ENCODE results near the gene CDH20.

Gene CDH20

DNA sequence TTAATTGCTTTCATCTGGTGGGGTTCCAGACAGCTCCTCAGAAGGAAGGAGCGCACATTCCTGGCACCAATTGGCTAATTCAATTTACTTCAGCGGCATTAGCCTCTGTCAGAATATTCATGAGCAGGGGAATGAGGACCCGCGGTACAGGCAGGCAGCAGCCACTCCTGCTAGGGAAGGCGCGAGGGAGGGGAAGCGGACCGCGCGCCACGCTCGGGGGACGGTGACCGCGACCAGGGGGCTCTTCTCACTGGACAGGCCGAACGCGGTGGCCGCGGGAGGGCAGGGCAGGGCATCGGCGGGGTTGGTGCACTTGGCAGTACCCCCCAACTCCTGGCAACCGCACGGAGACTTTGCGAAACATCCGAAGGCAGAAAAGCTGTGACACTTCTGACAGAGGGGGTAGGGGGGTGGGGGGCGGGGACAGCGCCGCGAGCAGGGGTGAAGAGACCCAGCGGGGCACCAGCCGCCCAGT, at the start of gene CDH20:
Gene CDH20 (plus strand): TSS at position 160 of the 475 bp plus-strand sequence.
- DNase-seq (ENCODE audit: low read depth) = no peak
- no peak within 1 kb of the TSS for H3K4me3 ChIP-seq (ENCODE audit: low read depth, low read length)
- no peak for TF ChIP-seq MYC (IDR thresholded peaks at IDR 0.05; ENCODE audit: low read depth, low read length)
- TF ChIP-seq, protein P1, sequence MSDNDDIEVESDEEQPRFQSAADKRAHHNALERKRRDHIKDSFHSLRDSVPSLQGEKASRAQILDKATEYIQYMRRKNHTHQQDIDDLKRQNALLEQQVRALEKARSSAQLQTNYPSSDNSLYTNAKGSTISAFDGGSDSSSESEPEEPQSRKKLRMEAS (IDR thresholded peaks at IDR 0.05; ENCODE audit: low read depth, low read length) = no peak
- TF ChIP-seq POLR2A (IDR thresholded peaks at IDR 0.05; ENCODE audit: extremely low read depth, insufficient read length) = no peak
- TF ChIP-seq, protein P2, sequence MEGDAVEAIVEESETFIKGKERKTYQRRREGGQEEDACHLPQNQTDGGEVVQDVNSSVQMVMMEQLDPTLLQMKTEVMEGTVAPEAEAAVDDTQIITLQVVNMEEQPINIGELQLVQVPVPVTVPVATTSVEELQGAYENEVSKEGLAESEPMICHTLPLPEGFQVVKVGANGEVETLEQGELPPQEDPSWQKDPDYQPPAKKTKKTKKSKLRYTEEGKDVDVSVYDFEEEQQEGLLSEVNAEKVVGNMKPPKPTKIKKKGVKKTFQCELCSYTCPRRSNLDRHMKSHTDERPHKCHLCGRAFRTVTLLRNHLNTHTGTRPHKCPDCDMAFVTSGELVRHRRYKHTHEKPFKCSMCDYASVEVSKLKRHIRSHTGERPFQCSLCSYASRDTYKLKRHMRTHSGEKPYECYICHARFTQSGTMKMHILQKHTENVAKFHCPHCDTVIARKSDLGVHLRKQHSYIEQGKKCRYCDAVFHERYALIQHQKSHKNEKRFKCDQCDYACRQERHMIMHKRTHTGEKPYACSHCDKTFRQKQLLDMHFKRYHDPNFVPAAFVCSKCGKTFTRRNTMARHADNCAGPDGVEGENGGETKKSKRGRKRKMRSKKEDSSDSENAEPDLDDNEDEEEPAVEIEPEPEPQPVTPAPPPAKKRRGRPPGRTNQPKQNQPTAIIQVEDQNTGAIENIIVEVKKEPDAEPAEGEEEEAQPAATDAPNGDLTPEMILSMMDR (IDR thresholded peaks at IDR 0.05; ENCODE audit: low read depth, low read length) = no peak

DNA sequence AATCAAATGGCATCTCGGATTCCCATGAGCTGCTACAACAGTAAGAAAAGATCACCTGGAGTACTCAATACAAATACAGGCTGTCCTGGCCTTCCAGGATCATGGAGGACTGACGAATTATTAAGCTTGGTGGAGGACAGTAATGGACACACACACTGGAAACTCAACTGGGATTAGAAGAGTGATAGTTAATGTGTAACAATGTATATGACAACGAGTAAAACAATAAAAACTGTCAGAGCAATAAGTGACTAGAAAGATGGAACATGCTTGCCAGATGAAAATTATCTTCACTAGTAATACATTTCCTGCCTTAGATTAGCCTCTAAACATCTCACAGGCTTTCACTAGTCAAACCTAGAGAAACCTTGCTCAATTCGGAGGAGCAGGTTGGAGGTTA, 49.2 kb upstream of the CDH20 start:
- DNase-seq (ENCODE audit: low read depth) = no peak
- TF ChIP-seq POLR2A (IDR thresholded peaks at IDR 0.05; ENCODE audit: extremely low read depth, insufficient read length) (no peak), MYC (IDR thresholded peaks at IDR 0.05; ENCODE audit: low read depth, low read length) (no peak)
- TF ChIP-seq, protein P2 (IDR thresholded peaks at IDR 0.05; ENCODE audit: low read depth, low read length) = no peak
- no peak overlapping the region for H3K4me3 ChIP-seq (ENCODE audit: low read depth, low read length)

DNA sequence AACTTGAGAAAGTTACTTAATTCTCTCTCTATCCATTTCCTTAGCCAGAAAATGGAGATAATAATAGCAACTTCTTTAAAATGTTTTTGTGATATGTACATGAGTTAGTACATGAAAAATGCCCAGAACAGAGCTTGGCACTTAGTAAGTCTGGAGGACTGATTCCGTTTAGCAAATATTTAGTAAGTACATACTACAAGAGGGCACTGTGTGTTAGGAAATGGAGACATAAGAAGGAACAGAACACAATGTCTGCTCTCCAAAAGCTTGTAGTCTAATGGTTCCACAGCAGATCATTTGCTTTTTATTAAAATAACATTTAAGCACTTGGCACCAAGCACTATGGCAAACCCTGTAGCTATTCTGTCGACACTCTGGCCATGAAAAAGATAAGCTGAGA, 47.5 kb upstream of the CDH20 start:
- TF ChIP-seq MYC (IDR thresholded peaks at IDR 0.05; ENCODE audit: low read depth, low read length) = no peak
- TF ChIP-seq POLR2A (IDR thresholded peaks at IDR 0.05; ENCODE audit: extremely low read depth, insufficient read length) = no peak
- TF ChIP-seq, protein P2 (IDR thresholded peaks at IDR 0.05; ENCODE audit: low read depth, low read length) = no peak
- TF ChIP-seq, protein P1 (IDR thresholded peaks at IDR 0.05; ENCODE audit: low read depth, low read length) = no peak
- DNase-seq (ENCODE audit: low read depth) = no peak
- H3K4me3 ChIP-seq (ENCODE audit: low read depth, low read length) = no peak overlapping the region

DNA sequence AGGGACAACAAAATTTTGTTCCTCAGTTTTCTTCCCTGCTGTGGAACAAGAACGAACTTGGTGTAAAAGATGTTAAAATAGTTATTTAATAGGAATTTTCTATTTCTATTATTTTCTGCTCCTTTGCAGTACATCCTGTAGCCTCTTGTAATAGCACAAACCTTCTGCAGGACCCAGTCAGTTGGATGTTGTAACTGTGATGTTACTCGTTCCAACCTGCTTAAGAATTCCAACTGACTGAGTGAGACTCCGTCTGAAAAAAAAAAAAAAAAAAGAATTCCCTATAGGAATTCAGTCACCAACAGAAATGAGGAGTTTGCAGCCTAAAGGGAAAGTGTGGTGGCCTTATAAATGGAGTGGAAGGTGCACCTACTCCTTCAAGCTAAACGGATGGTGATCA, 46.4 kb upstream of the CDH20 start:
- no peak for DNase-seq (ENCODE audit: low read depth)
- TF ChIP-seq, protein P1 (IDR thresholded peaks at IDR 0.05; ENCODE audit: low read depth, low read length) = no peak
- TF ChIP-seq, protein P2 (IDR thresholded peaks at IDR 0.05; ENCODE audit: low read depth, low read length) = no peak
- no peak for TF ChIP-seq MYC (IDR thresholded peaks at IDR 0.05; ENCODE audit: low read depth, low read length)
- no peak for TF ChIP-seq POLR2A (IDR thresholded peaks at IDR 0.05; ENCODE audit: extremely low read depth, insufficient read length)
- no peak overlapping the region for H3K4me3 ChIP-seq (ENCODE audit: low read depth, low read length)

DNA sequence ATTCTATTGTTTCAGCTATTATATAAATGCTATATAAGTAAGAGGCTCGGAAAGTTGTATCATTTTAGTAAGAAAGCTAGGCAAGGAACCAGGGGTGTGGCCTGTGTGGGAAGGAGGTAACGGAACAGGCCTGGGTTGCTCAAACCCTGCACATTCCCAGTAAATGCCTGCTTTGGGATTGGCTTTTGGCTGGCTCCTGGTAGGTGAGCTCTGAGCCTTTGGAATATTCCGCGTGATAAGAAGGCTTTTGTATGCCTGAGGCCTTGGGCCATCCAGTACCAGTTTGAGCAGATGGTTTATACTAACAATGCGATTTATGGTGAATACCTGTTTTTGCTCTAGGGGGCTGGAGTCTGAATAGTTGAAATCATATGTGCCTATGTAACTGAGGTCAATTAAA, 42.6 kb upstream of the CDH20 start:
- H3K4me3 ChIP-seq (ENCODE audit: low read depth, low read length) = no peak overlapping the region
- DNase-seq (ENCODE audit: low read depth) = no peak
- TF ChIP-seq POLR2A (IDR thresholded peaks at IDR 0.05; ENCODE audit: extremely low read depth, insufficient read length) = no peak
- TF ChIP-seq, protein P1 (IDR thresholded peaks at IDR 0.05; ENCODE audit: low read depth, low read length) = no peak
- TF ChIP-seq MYC (IDR thresholded peaks at IDR 0.05; ENCODE audit: low read depth, low read length) = no peak
- TF ChIP-seq, protein P2 (IDR thresholded peaks at IDR 0.05; ENCODE audit: low read depth, low read length) = no peak
